ENCODE results near the gene NENF.

- TF ChIP-seq EGR1 (IDR thresholded peaks at IDR 0.05) (no peak), MAX (IDR thresholded peaks at IDR 0.05) (no peak; the same call in 1 of the 2 replicates), TAF1 (IDR thresholded peaks at IDR 0.05; ENCODE audit: low read depth) (no peak), CEBPB (IDR thresholded peaks at IDR 0.05) (no peak), CREB1 (IDR thresholded peaks at IDR 0.05; ENCODE audit: low read depth) (no peak), EP300 (IDR thresholded peaks at IDR 0.05; ENCODE audit: borderline replicate concordance) (no peak), FOXM1 (IDR thresholded peaks at IDR 0.05; ENCODE audit: borderline replicate concordance, low read depth) (no peak), RAD21 (IDR thresholded peaks at IDR 0.05; ENCODE audit: low read depth) (peak; percentile 95), TCF12 (IDR thresholded peaks at IDR 0.05; ENCODE audit: low read depth) (no peak), YY1 (IDR thresholded peaks at IDR 0.05; ENCODE audit: low read depth) (no peak)
- TF ChIP-seq, protein P1, sequence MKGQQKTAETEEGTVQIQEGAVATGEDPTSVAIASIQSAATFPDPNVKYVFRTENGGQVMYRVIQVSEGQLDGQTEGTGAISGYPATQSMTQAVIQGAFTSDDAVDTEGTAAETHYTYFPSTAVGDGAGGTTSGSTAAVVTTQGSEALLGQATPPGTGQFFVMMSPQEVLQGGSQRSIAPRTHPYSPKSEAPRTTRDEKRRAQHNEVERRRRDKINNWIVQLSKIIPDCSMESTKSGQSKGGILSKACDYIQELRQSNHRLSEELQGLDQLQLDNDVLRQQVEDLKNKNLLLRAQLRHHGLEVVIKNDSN (IDR thresholded peaks at IDR 0.05) = no peak
- TF ChIP-seq, protein P2, sequence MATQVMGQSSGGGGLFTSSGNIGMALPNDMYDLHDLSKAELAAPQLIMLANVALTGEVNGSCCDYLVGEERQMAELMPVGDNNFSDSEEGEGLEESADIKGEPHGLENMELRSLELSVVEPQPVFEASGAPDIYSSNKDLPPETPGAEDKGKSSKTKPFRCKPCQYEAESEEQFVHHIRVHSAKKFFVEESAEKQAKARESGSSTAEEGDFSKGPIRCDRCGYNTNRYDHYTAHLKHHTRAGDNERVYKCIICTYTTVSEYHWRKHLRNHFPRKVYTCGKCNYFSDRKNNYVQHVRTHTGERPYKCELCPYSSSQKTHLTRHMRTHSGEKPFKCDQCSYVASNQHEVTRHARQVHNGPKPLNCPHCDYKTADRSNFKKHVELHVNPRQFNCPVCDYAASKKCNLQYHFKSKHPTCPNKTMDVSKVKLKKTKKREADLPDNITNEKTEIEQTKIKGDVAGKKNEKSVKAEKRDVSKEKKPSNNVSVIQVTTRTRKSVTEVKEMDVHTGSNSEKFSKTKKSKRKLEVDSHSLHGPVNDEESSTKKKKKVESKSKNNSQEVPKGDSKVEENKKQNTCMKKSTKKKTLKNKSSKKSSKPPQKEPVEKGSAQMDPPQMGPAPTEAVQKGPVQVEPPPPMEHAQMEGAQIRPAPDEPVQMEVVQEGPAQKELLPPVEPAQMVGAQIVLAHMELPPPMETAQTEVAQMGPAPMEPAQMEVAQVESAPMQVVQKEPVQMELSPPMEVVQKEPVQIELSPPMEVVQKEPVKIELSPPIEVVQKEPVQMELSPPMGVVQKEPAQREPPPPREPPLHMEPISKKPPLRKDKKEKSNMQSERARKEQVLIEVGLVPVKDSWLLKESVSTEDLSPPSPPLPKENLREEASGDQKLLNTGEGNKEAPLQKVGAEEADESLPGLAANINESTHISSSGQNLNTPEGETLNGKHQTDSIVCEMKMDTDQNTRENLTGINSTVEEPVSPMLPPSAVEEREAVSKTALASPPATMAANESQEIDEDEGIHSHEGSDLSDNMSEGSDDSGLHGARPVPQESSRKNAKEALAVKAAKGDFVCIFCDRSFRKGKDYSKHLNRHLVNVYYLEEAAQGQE (IDR thresholded peaks at IDR 0.05; ENCODE audit: low read depth) = no peak
Measured at GRCh38 chr1:212477014-212477679, 44.4 kb downstream of the NENF start.
